Thymus (tissue), 11 donors: ENCODE measurements around the gene ZMPSTE24. TPM values are rescaled to one million over a fixed set of nuclear protein-coding genes. Genes with fewer than 3 reads are reported as not detected.
"Not testable (repeated sequence)": the region's sequence is repeated elsewhere in the genome, so short reads cannot be mapped to it uniquely, and the experiment has no call there.

Source experiments
- DNase-seq, 9 donors: peaks; one replicate each; pipeline ENCODE4 v3.0.0-alpha.2; 2013; ENCODE audit warnings: low spot score in 9 of 9, low read depth in 6 of 9, missing footprints in 1 of 9
- H3K27ac ChIP-seq, 2 donors: one replicate each; pipeline ENCODE4 v1.5.1; 2013; ENCODE audit warnings: control low read depth in 1 of 2, low read depth in 1 of 2, low read length in 1 of 2, mild to moderate bottlenecking in 1 of 2, moderate library complexity in 1 of 2
- H3K27me3 ChIP-seq, 2 donors: one replicate each; pipeline ENCODE4 v1.5.1; 2013; ENCODE audit warnings: low read length in 1 of 2; ENCODE audit not compliant: control insufficient read depth in 2 of 2, insufficient read depth in 1 of 2
- H3K36me3 ChIP-seq, 2 donors: one replicate each; pipeline ENCODE4 v1.5.1; 2013; ENCODE audit warnings: low read length in 1 of 2, mild to moderate bottlenecking in 1 of 2, moderate library complexity in 1 of 2; ENCODE audit not compliant: control insufficient read depth in 2 of 2, insufficient read depth in 2 of 2
- H3K4me1 ChIP-seq, 2 donors: one replicate each; pipeline ENCODE4 v1.5.1; 2013; ENCODE audit warnings: low read length in 2 of 2; ENCODE audit not compliant: control insufficient read depth in 2 of 2, insufficient read depth in 2 of 2
- H3K4me3 ChIP-seq, 2 donors: one replicate each; pipeline ENCODE4 v1.5.1; 2013; ENCODE audit warnings: low read length in 2 of 2, control low read depth in 1 of 2, mild to moderate bottlenecking in 1 of 2
- H3K9me3 ChIP-seq, 2 donors: one replicate each; pipeline ENCODE4 v1.5.1; 2013; ENCODE audit warnings: low read length in 1 of 2, mild to moderate bottlenecking in 1 of 2; ENCODE audit not compliant: control insufficient read depth in 2 of 2, insufficient read depth in 1 of 2
- WGBS: extraction: QIAGEN DNeasy Blood & Tissue Kit; methylation state at CpG from one replicate; pipeline ENCODE4 v1.1.7; 2013; 5-methylcytosine and 5-hydroxymethylcytosine counted together
- polyA plus RNA-seq: library from polyadenylated mRNA; stranded (reverse); fragments of 200-250 nt; gene quantifications from one replicate; pipeline ENCODE4 v1.2.3, GENCODE V29; 2013
- total RNA-seq: library from RNA; stranded (reverse); fragments of 120-200 nt; gene quantifications from one replicate; pipeline ENCODE4 v1.2.4, GENCODE V29; 2013
- donor health status: healthy.

Gene ZMPSTE24
- total and polyA plus RNA-seq, 2 donors = 23.4 to 23.7 TPM

GRCh38 chr1:40317394-40318074 is 59.5 kb downstream of the ZMPSTE24 start:
- Histone ChIP-seq H3K4me3 (peak overlapping the region in 1 of 2 donors; percentile 60), H3K27me3 (peaks cover 28 to 62% of the 10 kb centered on the region in 2 donors), H3K27ac (no peak overlapping the region), H3K4me1 (peaks cover 11 to 34% of the 10 kb centered on the region in 2 donors), H3K36me3 (no peaks in the 10 kb centered on the region), H3K9me3 (peaks cover 1 to 15% of the 10 kb centered on the region in 2 donors)
- no peak for DNase-seq
- 57% methylated on average over 21 of the region's 21 CpGs for WGBS

- WGBS = 97% methylated on average over 4 of the region's 4 CpGs
- peaks cover 11 to 29% of the 10 kb centered on the region in 2 donors for H3K4me1 ChIP-seq
- peaks cover 1 to 15% of the 10 kb centered on the region in 2 donors for H3K9me3 ChIP-seq
- no peak overlapping the region for H3K27ac ChIP-seq
- no peak for DNase-seq
- H3K4me3 ChIP-seq = no peak overlapping the region
- H3K27me3 ChIP-seq = peaks cover 28 to 62% of the 10 kb centered on the region in 2 donors
- no peaks in the 10 kb centered on the region for H3K36me3 ChIP-seq
Measured at GRCh38 chr1:40318476-40318875, 60.4 kb downstream of the ZMPSTE24 start.

- WGBS = 97% methylated on average over 4 of the region's 4 CpGs
- peaks cover 28 to 60% of the 10 kb centered on the region in 2 donors for H3K27me3 ChIP-seq
- peaks cover 1 to 15% of the 10 kb centered on the region in 2 donors for H3K9me3 ChIP-seq
- DNase-seq = no peak
- H3K36me3 ChIP-seq = no peaks in the 10 kb centered on the region
- H3K27ac ChIP-seq = no peak overlapping the region
- no peak overlapping the region for H3K4me3 ChIP-seq
- H3K4me1 ChIP-seq = peaks cover 11 to 29% of the 10 kb centered on the region in 2 donors
Measured at GRCh38 chr1:40318970-40319621, 61.1 kb downstream of the ZMPSTE24 start.

- H3K27ac ChIP-seq, H3K9me3 ChIP-seq, H3K36me3 ChIP-seq, H3K27me3 ChIP-seq, DNase-seq, H3K4me1 ChIP-seq, H3K4me3 ChIP-seq: not testable (repeated sequence)
- WGBS = 48% methylated on average over 1 of the region's 1 CpG
Measured at GRCh38 chr1:40331403-40331802, 73.4 kb downstream of the ZMPSTE24 start.

- DNase-seq = no peak
- WGBS = 100% methylated on average over 1 of the region's 1 CpG
- H3K4me3 ChIP-seq = no peak overlapping the region
Measured at GRCh38 chr1:40332695-40333094, 74.7 kb downstream of the ZMPSTE24 start.

GRCh38 chr1:40337443-40337842 is 79.4 kb downstream of the ZMPSTE24 start:
- Histone ChIP-seq H3K36me3 (no peaks in the 10 kb centered on the region), H3K27me3 (no peaks in the 10 kb centered on the region), H3K4me1 (peaks cover 0 to 2% of the 10 kb centered on the region in 2 donors), H3K27ac (no peak overlapping the region), H3K4me3 (no peak overlapping the region), H3K9me3 (no peaks in the 10 kb centered on the region)
- WGBS = 98% methylated on average over 8 of the region's 8 CpGs
- DNase-seq = no peak

More at GRCh38 chr1:40332695-40333094, 74.7 kb downstream of the ZMPSTE24 start:
- H3K27me3 ChIP-seq = no peaks in the 10 kb centered on the region
- H3K9me3 ChIP-seq = no peaks in the 10 kb centered on the region
- no peaks in the 10 kb centered on the region for H3K36me3 ChIP-seq
- H3K27ac ChIP-seq = no peak overlapping the region
- no peaks in the 10 kb centered on the region for H3K4me1 ChIP-seq

GRCh38 chr1:40338745-40339419 is 80.8 kb downstream of the ZMPSTE24 start:
- peak; percentile 62 to 93 (median 89) for DNase-seq
- Histone ChIP-seq H3K27me3 (no peaks in the 10 kb centered on the region), H3K4me3 (no peak overlapping the region), H3K27ac (peak overlapping the region in 1 of 2 donors; percentile 2), H3K4me1 (peaks cover 0 to 2% of the 10 kb centered on the region in 2 donors), H3K9me3 (no peaks in the 10 kb centered on the region), H3K36me3 (no peaks in the 10 kb centered on the region)
- WGBS = 47% methylated on average over 21 of the region's 21 CpGs

GRCh38 chr1:40339420-40340323 is 81.6 kb downstream of the ZMPSTE24 start:
- Histone ChIP-seq H3K27ac (no peak overlapping the region), H3K4me1 (peaks cover 0 to 2% of the 10 kb centered on the region in 2 donors), H3K36me3 (no peaks in the 10 kb centered on the region), H3K9me3 (no peaks in the 10 kb centered on the region), H3K27me3 (no peaks in the 10 kb centered on the region), H3K4me3 (no peak overlapping the region)
- DNase-seq = no peak
- WGBS = 83% methylated on average over 6 of the region's 6 CpGs
